AG04449 (cell line): ENCODE measurements around the gene ZNF317.

Experiments
- CTCF ChIA-PET: fragments of 350-600 bp; formaldehyde crosslinking; extraction: SDS; loops from one replicate; lab custom pipeline; 2021; ENCODE audit warnings: antibody characterized with exemption; lab: Yijun Ruan, JAX
- POLR2A ChIA-PET: fragments of 400-600, 350-600 bp; formaldehyde crosslinking; extraction: SDS; loops from one replicate; lab custom pipeline; 2020; ENCODE audit warnings: antibody characterized with exemption, inconsistent platforms; lab: Yijun Ruan, JAX
- DNase-seq: peaks from one replicate; pipeline ENCODE4 v3.0.0-alpha.2; 2010; ENCODE audit warnings: low read depth, low spot score
- H3K4me3 ChIP-seq: 2 replicates; pipeline ENCODE4 v1.5.1; 2011; ENCODE audit warnings: low read depth, mild to moderate bottlenecking, control low read depth, low read length
- TF ChIP-seq, protein P1 (sequence below): IDR thresholded peaks from one replicate; pipeline ENCODE4 v1.5.1; 2011; ENCODE audit warnings: mild to moderate bottlenecking, moderate library complexity, low read length, control low read depth, inconsistent platforms; ENCODE audit not compliant: insufficient read depth; ENCODE audit errors: missing control alignments

The ZNF317 gene

DNA sequence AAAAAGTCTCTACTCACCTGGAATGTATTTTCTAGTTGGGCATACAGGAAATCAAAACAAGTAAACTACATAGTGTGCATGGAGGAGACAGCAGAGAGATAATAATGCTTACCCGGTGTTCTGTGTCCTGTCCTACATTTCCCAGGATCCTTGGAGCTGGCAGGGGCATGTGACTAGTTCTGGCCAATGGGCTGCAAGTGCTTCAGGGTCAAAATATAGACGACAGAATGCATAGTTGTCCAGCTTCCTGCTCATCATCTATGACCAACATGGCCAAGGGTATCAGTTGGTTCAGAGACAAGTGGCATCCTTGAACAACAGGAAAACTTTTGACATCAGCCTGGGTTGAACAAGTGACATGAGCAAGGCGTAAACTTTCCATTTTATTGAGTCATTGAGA, 8.5 kb downstream of the ZNF317 start:
- no peak overlapping the region for H3K4me3 ChIP-seq
- TF ChIP-seq, protein P1, sequence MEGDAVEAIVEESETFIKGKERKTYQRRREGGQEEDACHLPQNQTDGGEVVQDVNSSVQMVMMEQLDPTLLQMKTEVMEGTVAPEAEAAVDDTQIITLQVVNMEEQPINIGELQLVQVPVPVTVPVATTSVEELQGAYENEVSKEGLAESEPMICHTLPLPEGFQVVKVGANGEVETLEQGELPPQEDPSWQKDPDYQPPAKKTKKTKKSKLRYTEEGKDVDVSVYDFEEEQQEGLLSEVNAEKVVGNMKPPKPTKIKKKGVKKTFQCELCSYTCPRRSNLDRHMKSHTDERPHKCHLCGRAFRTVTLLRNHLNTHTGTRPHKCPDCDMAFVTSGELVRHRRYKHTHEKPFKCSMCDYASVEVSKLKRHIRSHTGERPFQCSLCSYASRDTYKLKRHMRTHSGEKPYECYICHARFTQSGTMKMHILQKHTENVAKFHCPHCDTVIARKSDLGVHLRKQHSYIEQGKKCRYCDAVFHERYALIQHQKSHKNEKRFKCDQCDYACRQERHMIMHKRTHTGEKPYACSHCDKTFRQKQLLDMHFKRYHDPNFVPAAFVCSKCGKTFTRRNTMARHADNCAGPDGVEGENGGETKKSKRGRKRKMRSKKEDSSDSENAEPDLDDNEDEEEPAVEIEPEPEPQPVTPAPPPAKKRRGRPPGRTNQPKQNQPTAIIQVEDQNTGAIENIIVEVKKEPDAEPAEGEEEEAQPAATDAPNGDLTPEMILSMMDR = no peak
- ChIA-PET POLR2A (no interaction called here), CTCF (no interaction called here)
- no peak for DNase-seq

GRCh38 chr19:9149997-9150396, 9.8 kb downstream of the ZNF317 start:
- H3K4me3 ChIP-seq = no peak overlapping the region
- TF ChIP-seq, protein P1 = no peak
- ChIA-PET CTCF (no interaction called here), POLR2A (no interaction called here)
- DNase-seq = no peak

- ChIA-PET POLR2A (no interaction called here), CTCF (no interaction called here)
- TF ChIP-seq, protein P1 = no peak
- no peak overlapping the region for H3K4me3 ChIP-seq
- DNase-seq = no peak
These were observed 10.5 kb downstream of the ZNF317 start for GRCh38 chr19:9150650-9151049.

DNA sequence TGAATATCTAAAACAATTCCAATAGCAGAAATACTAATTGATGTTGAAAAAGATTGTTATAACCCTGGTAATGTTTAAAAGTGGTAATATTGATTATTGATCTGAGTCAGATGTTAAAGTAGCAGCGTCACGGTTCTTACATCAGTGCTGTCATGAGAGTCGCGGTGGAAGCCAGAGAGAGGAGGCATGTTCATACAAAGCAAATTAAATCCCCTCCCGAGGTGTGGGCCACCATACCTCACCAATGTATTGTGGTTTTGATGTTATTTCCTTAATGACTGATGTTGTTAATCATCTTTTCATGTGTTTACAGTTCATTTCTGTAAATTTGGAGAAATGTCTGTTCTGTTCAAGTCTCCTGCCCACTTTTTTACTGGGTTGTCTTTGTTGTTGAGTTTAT, 11.2 kb downstream of the ZNF317 start:
- POLR2A ChIA-PET = no interaction called here
- TF ChIP-seq, protein P1 = no peak
- CTCF ChIA-PET = no interaction called here
- no peak for DNase-seq
- no peak overlapping the region for H3K4me3 ChIP-seq

DNA sequence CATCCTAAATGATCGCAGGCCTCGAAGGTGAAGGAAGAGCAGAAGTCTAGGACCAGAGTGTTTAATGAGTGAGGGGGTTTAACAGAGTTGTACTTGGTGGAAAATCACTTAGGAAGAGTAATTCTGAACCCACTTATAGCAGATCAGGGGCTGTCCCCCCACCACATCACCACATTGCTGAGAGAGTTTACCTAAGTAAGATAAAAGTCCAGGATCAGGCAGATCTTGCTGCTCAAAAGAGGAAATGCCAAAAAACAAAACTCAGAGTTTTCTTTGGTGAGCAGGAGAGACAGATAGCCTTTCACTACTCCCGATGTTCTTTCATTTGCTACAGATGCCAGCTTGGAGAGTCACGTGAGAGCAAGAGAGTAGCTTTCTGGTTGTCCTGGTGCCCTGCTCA, 15.4 kb downstream of the ZNF317 start:
- no peak for DNase-seq
- no peak overlapping the region for H3K4me3 ChIP-seq
- CTCF ChIA-PET = no interaction called here
- POLR2A ChIA-PET = no interaction called here
- TF ChIP-seq, protein P1 = no peak

- no peak for DNase-seq
- no peak overlapping the region for H3K4me3 ChIP-seq
- TF ChIP-seq, protein P1 = no peak
- ChIA-PET CTCF (no interaction called here), POLR2A (no interaction called here)
These were observed 16.1 kb downstream of the ZNF317 start for GRCh38 chr19:9156304-9156703.
